ENCODE measurements around the gene MYO1H.
"Not testable (repeated sequence)": the region's sequence is repeated elsewhere in the genome, so short reads cannot be mapped to it uniquely, and the experiment has no call there.

Gene MYO1H

GRCh38 chr12:109466305-109466704 is 118.6 kb downstream of the MYO1H start:
- no peak for DNase-seq (ENCODE audit: low read depth in 1 of 2, low spot score in 1 of 2)

GRCh38 chr12:109466821-109467220 is 119.1 kb downstream of the MYO1H start:
- no peak for DNase-seq (ENCODE audit: low read depth in 1 of 2, low spot score in 1 of 2)

GRCh38 chr12:109467978-109468676 is 120.4 kb downstream of the MYO1H start:
- no peak for DNase-seq (ENCODE audit: low read depth in 1 of 2, low spot score in 1 of 2)

- no peak for DNase-seq (ENCODE audit: low read depth in 1 of 2, low spot score in 1 of 2)
Observed at GRCh38 chr12:109469517-109469916, 121.8 kb downstream of the MYO1H start.

- no peak for DNase-seq (ENCODE audit: low read depth in 1 of 2, low spot score in 1 of 2)
Observed at GRCh38 chr12:109473006-109473405, 125.3 kb downstream of the MYO1H start.

- not testable (repeated sequence) for DNase-seq (ENCODE audit: low read depth in 1 of 2, low spot score in 1 of 2)
Observed at GRCh38 chr12:109473526-109474270, 126.0 kb downstream of the MYO1H start.

GRCh38 chr12:109475121-109475520 is 127.4 kb downstream of the MYO1H start:
- DNase-seq (ENCODE audit: low read depth in 1 of 2, low spot score in 1 of 2): no peak

- DNase-seq (ENCODE audit: low read depth in 1 of 2, low spot score in 1 of 2): no peak
Observed at GRCh38 chr12:109475993-109476806, 128.5 kb downstream of the MYO1H start.

GRCh38 chr12:109476807-109477184 is 129.1 kb downstream of the MYO1H start:
- no peak for DNase-seq (ENCODE audit: low read depth in 1 of 2, low spot score in 1 of 2)

- DNase-seq (ENCODE audit: low read depth in 1 of 2, low spot score in 1 of 2): peak; percentile 73 to 77
Observed at GRCh38 chr12:109477185-109477962, 129.7 kb downstream of the MYO1H start, which contains the start of the genes KCTD10 and UBE3B. Gene KCTD10 (minus strand): TSS chr12:109477300. CDS start chr12:109477262, 38 bp downstream. Gene UBE3B (plus strand): TSS chr12:109477634. CDS start chr12:109483552, 5,918 bp downstream.

GRCh38 chr12:109477963-109478315 is 130.2 kb downstream of the MYO1H start:
- DNase-seq (ENCODE audit: low read depth in 1 of 2, low spot score in 1 of 2): no peak

GRCh38 chr12:109479761-109480160 is 132.1 kb downstream of the MYO1H start:
- DNase-seq (ENCODE audit: low read depth in 1 of 2, low spot score in 1 of 2): no peak

GRCh38 chr12:109480356-109480755 is 132.7 kb downstream of the MYO1H start:
- no peak for DNase-seq (ENCODE audit: low read depth in 1 of 2, low spot score in 1 of 2)

- no peak for DNase-seq (ENCODE audit: low read depth in 1 of 2, low spot score in 1 of 2)
Observed at GRCh38 chr12:109481863-109482262, 134.2 kb downstream of the MYO1H start.

- no peak for DNase-seq (ENCODE audit: low read depth in 1 of 2, low spot score in 1 of 2)
Observed at GRCh38 chr12:109482491-109482890, 134.8 kb downstream of the MYO1H start.

GRCh38 chr12:109482894-109483293 is 135.2 kb downstream of the MYO1H start:
- no peak for DNase-seq (ENCODE audit: low read depth in 1 of 2, low spot score in 1 of 2)

GRCh38 chr12:109483346-109483745 is 135.6 kb downstream of the MYO1H start:
- no peak for DNase-seq (ENCODE audit: low read depth in 1 of 2, low spot score in 1 of 2)

GRCh38 chr12:109485201-109485600 is 137.5 kb downstream of the MYO1H start:
- DNase-seq (ENCODE audit: low read depth in 1 of 2, low spot score in 1 of 2): no peak

- no peak for DNase-seq (ENCODE audit: low read depth in 1 of 2, low spot score in 1 of 2)
Observed at GRCh38 chr12:109487181-109488050, 139.7 kb downstream of the MYO1H start.
